Keratinocyte (primary cell): ENCODE results near the gene PHLPP1.

ENCODE experiments used
- CTCF ChIP-seq, 3 experiments: IDR thresholded peaks in 1 of 3; conservative IDR thresholded peaks in 1 of 3; optimal IDR thresholded peaks in 1 of 3; 2 replicates in 2 of 3; 3 replicates in 1 of 3; pipeline versions ENCODE3 to v1.5.1; 2011; ENCODE audit warnings: low read length in 3 of 3, mild to moderate bottlenecking in 3 of 3, moderate library complexity in 2 of 3, control low read depth in 1 of 3, inconsistent platforms in 1 of 3; ENCODE audit not compliant: insufficient read depth in 2 of 3; ENCODE audit errors: extremely low read depth in 1 of 3
- EZH2 ChIP-seq: IDR thresholded peaks from one replicate; pipeline ENCODE4 v1.6.1; 2012; ENCODE audit warnings: inconsistent platforms, mild to moderate bottlenecking, low read length, moderate library complexity

- TF ChIP-seq CTCF (optimal IDR thresholded peaks at IDR 0.05 in 1 of 3, IDR thresholded peaks at IDR 0.05 in 1 of 3, conservative IDR thresholded peaks at IDR 0.05 in 1 of 3; ENCODE audit: extremely low read depth in 1 of 3, insufficient read depth in 2 of 3, low read length in 3 of 3) (no peak), EZH2 (no peak)
Observed at GRCh38 chr18:62981566-62981965, 266.2 kb downstream of the PHLPP1 start.
